Liver (tissue), 9 donors: Measurements from ENCODE around the gene NR4A1. TPM values are rescaled to one million over a fixed set of nuclear protein-coding genes. Genes with fewer than 3 reads are reported as not detected.

Experiments
- DNase-seq: peaks from one replicate; pipeline ENCODE4 v3.0.0-alpha.2; 2017; ENCODE audit warnings: low spot score
- H3K27ac ChIP-seq, 2 donors: one replicate each; pipeline ENCODE4 v1.7.0; 2013; ENCODE audit warnings: inconsistent platforms in 2 of 2, low read length in 2 of 2, control low read depth in 1 of 2, low read depth in 1 of 2, mild to moderate bottlenecking in 1 of 2
- H3K27me3 ChIP-seq, 4 donors: one replicate each; pipeline versions ENCODE4 v1.6.1 to v1.7.0; 2013; ENCODE audit warnings: low read length in 3 of 4, inconsistent platforms in 1 of 4, mild to moderate bottlenecking in 1 of 4, moderate library complexity in 1 of 4; ENCODE audit not compliant: control insufficient read depth in 4 of 4, insufficient read depth in 4 of 4
- H3K36me3 ChIP-seq, 4 donors: one replicate each; pipeline versions ENCODE4 v1.6.1 to v1.7.0; 2013; ENCODE audit warnings: low read length in 3 of 4, mild to moderate bottlenecking in 3 of 4, low read depth in 1 of 4, moderate library complexity in 1 of 4; ENCODE audit not compliant: control insufficient read depth in 4 of 4, insufficient read depth in 3 of 4
- H3K4me1 ChIP-seq, 4 donors: one replicate each; pipeline versions ENCODE4 v1.6.1 to v1.7.0; 2013; ENCODE audit warnings: low read length in 3 of 4, mild to moderate bottlenecking in 3 of 4, moderate library complexity in 1 of 4; ENCODE audit not compliant: control insufficient read depth in 4 of 4, insufficient read depth in 4 of 4
- H3K4me3 ChIP-seq, 3 donors: one replicate each; pipeline versions ENCODE4 v1.6.1 to v1.7.0; 2013; ENCODE audit warnings: low read length in 3 of 3, control low read depth in 1 of 3, low read depth in 1 of 3, mild to moderate bottlenecking in 1 of 3
- H3K9ac ChIP-seq, 2 donors: one replicate each; pipeline ENCODE4 v1.7.0; 2013; ENCODE audit warnings: low read length in 2 of 2, mild to moderate bottlenecking in 2 of 2, moderate library complexity in 2 of 2, control low read depth in 1 of 2, low read depth in 1 of 2
- H3K9me3 ChIP-seq, 4 donors: one replicate each; pipeline versions ENCODE4 v1.6.1 to v1.7.0; 2013; ENCODE audit warnings: low read length in 3 of 4; ENCODE audit not compliant: control insufficient read depth in 4 of 4
- ATF3 ChIP-seq: IDR thresholded peaks from 2 replicates; pipeline ENCODE4 v1.6.1; 2016; ENCODE audit warnings: antibody characterized with exemption
- CTCF ChIP-seq: fragments of 150-350 bp; IDR thresholded peaks from 2 replicates; pipeline ENCODE4 v1.5.1; 2017; ENCODE audit warnings: improper control_type of control experiment, low read depth, low read length; ENCODE audit not compliant: missing input control
- EGR1 ChIP-seq, 2 donors: IDR thresholded peaks; 2 replicates each; pipeline ENCODE4 v1.6.1; 2016 to 2018; ENCODE audit warnings: antibody characterized with exemption in 2 of 2, low read depth in 2 of 2
- FOXA1 ChIP-seq: IDR thresholded peaks from 2 replicates; pipeline ENCODE4 v1.6.1; 2016; ENCODE audit warnings: antibody characterized with exemption
- FOXA2 ChIP-seq: IDR thresholded peaks from 2 replicates; pipeline ENCODE4 v1.6.1; 2016; ENCODE audit warnings: antibody characterized with exemption
- GABPA ChIP-seq, 2 donors: IDR thresholded peaks in 1 of 2; conservative IDR thresholded peaks in 1 of 2; 2 replicates each; pipeline ENCODE4 v1.6.1; 2016; ENCODE audit warnings: antibody characterized with exemption in 2 of 2, mild to moderate bottlenecking in 1 of 2, moderate library complexity in 1 of 2
- HNF4A ChIP-seq, 2 donors: conservative IDR thresholded peaks; 2 replicates each; pipeline ENCODE4 v1.6.1; 2016; ENCODE audit warnings: antibody characterized with exemption in 2 of 2, mild to moderate bottlenecking in 2 of 2
- HNF4G ChIP-seq: IDR thresholded peaks from 2 replicates; pipeline ENCODE4 v1.6.1; 2016; ENCODE audit warnings: antibody characterized with exemption
- JUND ChIP-seq, 2 donors: IDR thresholded peaks; 2 replicates each; pipeline ENCODE4 v1.6.1; 2016; ENCODE audit warnings: antibody characterized with exemption in 2 of 2
- NR2F2 ChIP-seq: IDR thresholded peaks from 2 replicates; pipeline ENCODE4 v1.6.1; 2016; ENCODE audit warnings: antibody characterized with exemption
- RAD21 ChIP-seq, 2 donors: IDR thresholded peaks; 2 replicates each; pipeline ENCODE4 v1.6.1; 2016; ENCODE audit warnings: antibody characterized with exemption in 2 of 2, mild to moderate bottlenecking in 2 of 2
- RXRA ChIP-seq, 2 donors: IDR thresholded peaks; 2 replicates each; pipeline ENCODE4 v1.6.1; 2017 to 2018; ENCODE audit warnings: antibody characterized with exemption in 2 of 2, mild to moderate bottlenecking in 1 of 2
- SP1 ChIP-seq: IDR thresholded peaks from 2 replicates; pipeline ENCODE4 v1.6.1; 2018; ENCODE audit warnings: antibody characterized with exemption, mild to moderate bottlenecking
- TAF1 ChIP-seq: conservative IDR thresholded peaks from 2 replicates; pipeline ENCODE4 v1.6.1; 2016; ENCODE audit warnings: antibody characterized with exemption, mild to moderate bottlenecking
- YY1 ChIP-seq: IDR thresholded peaks from 2 replicates; pipeline ENCODE4 v1.6.1; 2016; ENCODE audit warnings: antibody characterized with exemption, mild to moderate bottlenecking
- WGBS: extraction: QIAGEN DNeasy Blood & Tissue Kit; methylation state at CpG from one replicate; pipeline ENCODE4 v1.1.7; 2013; 5-methylcytosine and 5-hydroxymethylcytosine counted together
- polyA plus RNA-seq, 2 donors: library from polyadenylated mRNA; stranded (reverse) in 1 of 2; unstranded in 1 of 2; fragments of 200-250 nt in 1 of 2; fragments of >200 nt in 1 of 2; fragmentation: Nextera tagmentation in 1 of 2; extraction: Ambion mirVana in 1 of 2; gene quantifications; one replicate each; pipeline versions ENCODE4 v1.2.1 to v1.2.3, GENCODE V29; 2013 to 2015
- total RNA-seq, 2 donors: library from RNA; depleted of rRNA; stranded (reverse); fragments of >200 nt; gene quantifications; one replicate each; pipeline ENCODE4 v1.2.3, GENCODE V29; 2014
- TF ChIP-seq, protein P1 (sequence below): IDR thresholded peaks from 2 replicates; pipeline ENCODE4 v1.6.1; 2016; ENCODE audit warnings: antibody characterized with exemption
- TF ChIP-seq, protein P2 (sequence below): IDR thresholded peaks from 2 replicates; pipeline ENCODE4 v1.6.1; 2016; ENCODE audit warnings: antibody characterized with exemption
- TF ChIP-seq, protein P3 (sequence below): IDR thresholded peaks from 2 replicates; pipeline ENCODE4 v1.6.1; 2016; ENCODE audit warnings: antibody characterized with exemption, mild to moderate bottlenecking
- donor health status: healthy.
- donor health status: healthy.
- donor health status: healthy.
- donor health status: healthy.
- donor health status: healthy.

Gene NR4A1
- total and polyA plus RNA-seq, 4 donors, result 0.79 to 5.8 (median 3.4) TPM

DNA sequence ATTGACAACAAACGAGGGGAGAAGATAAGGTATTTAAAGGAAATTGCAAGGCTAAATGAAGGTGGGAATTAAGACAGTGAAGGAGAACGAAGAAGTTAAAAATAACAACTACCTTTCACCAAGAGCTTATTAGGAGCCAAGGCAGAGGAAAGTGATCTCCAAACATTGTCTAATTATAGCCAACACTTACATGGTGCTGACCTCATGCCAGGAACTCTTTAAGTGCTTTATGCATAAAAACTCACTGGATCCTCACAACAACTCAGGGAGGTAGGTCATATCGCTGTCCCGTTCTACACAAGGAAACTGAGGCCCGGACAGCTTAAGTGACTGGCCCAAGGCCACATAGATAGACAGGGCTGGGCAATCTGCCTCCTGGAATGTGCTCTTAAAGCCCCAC, 25.0 kb upstream of the NR4A1 start:
- Histone ChIP-seq H3K4me1 (peaks cover 0 to 22% (median 14%) of the 10 kb centered on the region in 4 donors), H3K4me3 (no peak overlapping the region), H3K9ac (no peak overlapping the region), H3K36me3 (no peaks in the 10 kb centered on the region), H3K9me3 (no peaks in the 10 kb centered on the region), H3K27ac (peak overlapping the region; percentile 47 to 66), H3K27me3 (no peaks in the 10 kb centered on the region)
- no peak for TF ChIP-seq HNF4A (conservative IDR thresholded peaks at IDR 0.05)
- TF ChIP-seq, protein P1, sequence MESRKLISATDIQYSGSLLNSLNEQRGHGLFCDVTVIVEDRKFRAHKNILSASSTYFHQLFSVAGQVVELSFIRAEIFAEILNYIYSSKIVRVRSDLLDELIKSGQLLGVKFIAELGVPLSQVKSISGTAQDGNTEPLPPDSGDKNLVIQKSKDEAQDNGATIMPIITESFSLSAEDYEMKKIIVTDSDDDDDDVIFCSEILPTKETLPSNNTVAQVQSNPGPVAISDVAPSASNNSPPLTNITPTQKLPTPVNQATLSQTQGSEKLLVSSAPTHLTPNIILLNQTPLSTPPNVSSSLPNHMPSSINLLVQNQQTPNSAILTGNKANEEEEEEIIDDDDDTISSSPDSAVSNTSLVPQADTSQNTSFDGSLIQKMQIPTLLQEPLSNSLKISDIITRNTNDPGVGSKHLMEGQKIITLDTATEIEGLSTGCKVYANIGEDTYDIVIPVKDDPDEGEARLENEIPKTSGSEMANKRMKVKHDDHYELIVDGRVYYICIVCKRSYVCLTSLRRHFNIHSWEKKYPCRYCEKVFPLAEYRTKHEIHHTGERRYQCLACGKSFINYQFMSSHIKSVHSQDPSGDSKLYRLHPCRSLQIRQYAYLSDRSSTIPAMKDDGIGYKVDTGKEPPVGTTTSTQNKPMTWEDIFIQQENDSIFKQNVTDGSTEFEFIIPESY, result no peak
- no peak for TF ChIP-seq TAF1
- TF ChIP-seq EGR1 (IDR thresholded peaks at IDR 0.05; ENCODE audit: low read depth in 2 of 2), result no peak
- TF ChIP-seq, protein P2, sequence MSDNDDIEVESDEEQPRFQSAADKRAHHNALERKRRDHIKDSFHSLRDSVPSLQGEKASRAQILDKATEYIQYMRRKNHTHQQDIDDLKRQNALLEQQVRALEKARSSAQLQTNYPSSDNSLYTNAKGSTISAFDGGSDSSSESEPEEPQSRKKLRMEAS, result no peak
- TF ChIP-seq SP1, result no peak
- TF ChIP-seq HNF4G, result no peak
- no peak for TF ChIP-seq RXRA (IDR thresholded peaks at IDR 0.05)
- no peak for TF ChIP-seq GABPA (IDR thresholded peaks at IDR 0.05 in 1 of 2, conservative IDR thresholded peaks at IDR 0.05 in 1 of 2)
- no peak for TF ChIP-seq FOXA2
- TF ChIP-seq NR2F2, result no peak
- TF ChIP-seq, protein P3, sequence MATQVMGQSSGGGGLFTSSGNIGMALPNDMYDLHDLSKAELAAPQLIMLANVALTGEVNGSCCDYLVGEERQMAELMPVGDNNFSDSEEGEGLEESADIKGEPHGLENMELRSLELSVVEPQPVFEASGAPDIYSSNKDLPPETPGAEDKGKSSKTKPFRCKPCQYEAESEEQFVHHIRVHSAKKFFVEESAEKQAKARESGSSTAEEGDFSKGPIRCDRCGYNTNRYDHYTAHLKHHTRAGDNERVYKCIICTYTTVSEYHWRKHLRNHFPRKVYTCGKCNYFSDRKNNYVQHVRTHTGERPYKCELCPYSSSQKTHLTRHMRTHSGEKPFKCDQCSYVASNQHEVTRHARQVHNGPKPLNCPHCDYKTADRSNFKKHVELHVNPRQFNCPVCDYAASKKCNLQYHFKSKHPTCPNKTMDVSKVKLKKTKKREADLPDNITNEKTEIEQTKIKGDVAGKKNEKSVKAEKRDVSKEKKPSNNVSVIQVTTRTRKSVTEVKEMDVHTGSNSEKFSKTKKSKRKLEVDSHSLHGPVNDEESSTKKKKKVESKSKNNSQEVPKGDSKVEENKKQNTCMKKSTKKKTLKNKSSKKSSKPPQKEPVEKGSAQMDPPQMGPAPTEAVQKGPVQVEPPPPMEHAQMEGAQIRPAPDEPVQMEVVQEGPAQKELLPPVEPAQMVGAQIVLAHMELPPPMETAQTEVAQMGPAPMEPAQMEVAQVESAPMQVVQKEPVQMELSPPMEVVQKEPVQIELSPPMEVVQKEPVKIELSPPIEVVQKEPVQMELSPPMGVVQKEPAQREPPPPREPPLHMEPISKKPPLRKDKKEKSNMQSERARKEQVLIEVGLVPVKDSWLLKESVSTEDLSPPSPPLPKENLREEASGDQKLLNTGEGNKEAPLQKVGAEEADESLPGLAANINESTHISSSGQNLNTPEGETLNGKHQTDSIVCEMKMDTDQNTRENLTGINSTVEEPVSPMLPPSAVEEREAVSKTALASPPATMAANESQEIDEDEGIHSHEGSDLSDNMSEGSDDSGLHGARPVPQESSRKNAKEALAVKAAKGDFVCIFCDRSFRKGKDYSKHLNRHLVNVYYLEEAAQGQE, result no peak
- no peak for TF ChIP-seq ATF3
- TF ChIP-seq CTCF, result no peak
- TF ChIP-seq FOXA1, result no peak
- no peak for TF ChIP-seq YY1
- TF ChIP-seq JUND (IDR thresholded peaks at IDR 0.05), result no peak
- no peak for TF ChIP-seq RAD21 (IDR thresholded peaks at IDR 0.05)
- WGBS, result 64% methylated on average over 5 of the region's 5 CpGs
- DNase-seq, result no peak
